NT2/D1 (cell line): ENCODE measurements around the gene CENPX.
"Not testable (repeated sequence)": the region's sequence is repeated elsewhere in the genome, so short reads cannot be mapped to it uniquely, and the experiment has no call there.

Source experiments
- DNase-seq: peaks from one replicate; pipeline ENCODE4 v3.0.0-alpha.2; 2011; ENCODE audit warnings: low read depth, low spot score
- H3K27me3 ChIP-seq: 2 replicates; pipeline ENCODE4 v1.6.0; 2011; ENCODE audit warnings: mild to moderate bottlenecking; ENCODE audit not compliant: insufficient read length, insufficient read depth
- H3K36me3 ChIP-seq: 2 replicates; pipeline ENCODE4 v1.6.1; 2011; ENCODE audit warnings: mild to moderate bottlenecking, low read length, mixed read lengths; ENCODE audit not compliant: insufficient read depth, insufficient read length
- H3K4me1 ChIP-seq: 2 replicates; pipeline ENCODE4 v1.5.1; 2011; ENCODE audit not compliant: insufficient read depth, insufficient read length
- H3K4me3 ChIP-seq: 2 replicates; pipeline ENCODE4 v1.5.1; 2011; ENCODE audit warnings: low read depth; ENCODE audit not compliant: insufficient read length
- H3K9ac ChIP-seq: 2 replicates; pipeline ENCODE4 v1.6.0; 2011; ENCODE audit warnings: low read depth; ENCODE audit not compliant: insufficient read length
- H3K9me3 ChIP-seq: 2 replicates; pipeline ENCODE4 v1.5.1; 2011; ENCODE audit warnings: mild to moderate bottlenecking, low read length; ENCODE audit not compliant: insufficient read depth
- SUZ12 ChIP-seq: IDR thresholded peaks from 2 replicates; pipeline ENCODE4 v1.6.1; 2011; ENCODE audit not compliant: insufficient read length, insufficient read depth; ENCODE audit errors: extremely low read depth
- YY1 ChIP-seq: IDR thresholded peaks from 2 replicates; pipeline ENCODE4 v1.6.1; 2011; ENCODE audit not compliant: insufficient read length, insufficient read depth
- ZNF274 ChIP-seq: IDR thresholded peaks from 2 replicates; pipeline ENCODE4 v1.6.1; 2011; ENCODE audit warnings: mild to moderate bottlenecking, low read depth, low read length

Gene CENPX

DNA sequence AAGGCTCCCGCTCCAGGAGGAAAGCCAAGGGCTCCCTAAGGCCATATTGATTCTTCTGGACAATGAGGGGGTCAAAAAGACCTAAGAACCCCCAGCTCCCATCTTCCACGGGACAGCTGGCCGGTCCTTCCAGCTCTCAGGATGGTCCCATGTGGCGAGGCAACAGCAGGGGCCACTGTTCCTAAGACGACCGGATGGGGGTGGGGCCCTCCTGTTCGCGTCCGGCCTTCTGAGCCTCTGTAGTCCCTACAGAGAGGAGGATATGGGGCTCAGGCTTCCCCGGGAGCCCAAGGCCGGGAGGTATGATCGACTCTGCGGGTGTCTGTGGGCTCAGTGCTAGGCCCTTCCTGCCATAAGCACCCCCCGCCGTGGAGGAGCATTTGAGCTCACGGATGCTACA, 20.8 kb upstream of the CENPX start:
- TF ChIP-seq YY1 (no peak), SUZ12 (no peak), ZNF274 (no peak)

DNA sequence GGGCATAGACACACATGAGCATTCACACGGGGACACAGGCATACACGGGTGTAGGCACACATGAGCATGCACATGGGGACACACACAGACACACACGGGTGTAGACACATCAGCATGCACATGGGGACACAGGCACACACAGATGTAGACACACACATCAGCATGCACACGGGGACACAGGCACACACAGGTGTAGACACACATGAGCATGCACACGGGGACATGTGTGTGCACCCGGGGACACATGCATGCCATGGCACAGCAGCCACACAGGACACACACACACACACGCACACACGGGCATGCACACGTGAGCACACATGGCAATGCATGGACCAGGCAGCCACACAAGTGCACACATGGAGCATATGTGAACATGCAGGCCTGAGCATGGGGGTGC, 20.0 kb upstream of the CENPX start:
- H3K36me3 ChIP-seq: peaks cover 13% of the 10 kb centered on the region
- H3K9ac ChIP-seq: no peak overlapping the region
- H3K9me3 ChIP-seq: no peaks in the 10 kb centered on the region
- TF ChIP-seq ZNF274: no peak
- no peak for TF ChIP-seq YY1
- TF ChIP-seq SUZ12: no peak
- H3K4me1 ChIP-seq: peaks cover 24% of the 10 kb centered on the region
- DNase-seq: no peak
- H3K27me3 ChIP-seq: peaks cover 14% of the 10 kb centered on the region
- H3K4me3 ChIP-seq: no peak overlapping the region

More for the DNA sequence above, 20.8 kb upstream of the CENPX start:
- H3K9ac ChIP-seq: no peak overlapping the region
- H3K9me3 ChIP-seq: no peaks in the 10 kb centered on the region
- H3K4me3 ChIP-seq: no peak overlapping the region
- H3K36me3 ChIP-seq: peaks cover 22% of the 10 kb centered on the region
- peaks cover 14% of the 10 kb centered on the region for H3K27me3 ChIP-seq
- peaks cover 24% of the 10 kb centered on the region for H3K4me1 ChIP-seq
- no peak for DNase-seq

DNA sequence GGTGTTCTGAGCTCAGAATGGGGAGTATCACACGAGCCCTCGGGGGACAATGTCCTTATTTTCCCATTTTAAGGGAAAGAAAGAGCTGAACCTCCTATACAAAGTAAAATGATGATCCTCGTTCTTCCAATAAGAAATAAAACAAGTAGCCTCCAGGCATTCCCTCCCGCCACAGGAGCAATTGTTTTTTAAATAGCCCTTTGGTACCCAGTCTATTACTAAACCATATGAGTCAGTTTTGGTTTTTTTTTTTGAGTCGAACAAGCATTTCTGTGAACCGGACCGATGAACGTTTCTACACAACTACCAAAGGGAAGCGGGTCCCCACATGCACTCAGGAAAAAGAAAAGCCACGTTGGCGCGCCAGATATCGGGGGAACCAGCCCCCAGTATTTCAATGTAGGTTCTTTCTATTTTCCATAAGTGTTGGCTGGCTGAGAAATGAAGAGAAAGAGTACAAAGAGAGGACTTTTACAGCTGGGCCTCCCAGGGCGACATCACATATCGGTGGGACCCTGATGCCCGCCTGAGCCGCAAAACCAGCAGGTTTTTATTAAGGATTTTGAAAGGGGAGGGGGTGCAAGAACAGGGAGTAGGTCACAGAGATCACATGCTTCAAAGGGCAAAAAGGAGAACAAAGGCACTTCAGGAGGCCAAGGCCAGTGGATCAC, 18.6 kb upstream of the CENPX start:
- peaks cover 4% of the 10 kb centered on the region for H3K36me3 ChIP-seq
- peaks cover 28% of the 10 kb centered on the region for H3K4me1 ChIP-seq
- H3K9ac ChIP-seq: no peak overlapping the region
- H3K9me3 ChIP-seq: no peaks in the 10 kb centered on the region
- H3K27me3 ChIP-seq: peaks cover 14% of the 10 kb centered on the region
- H3K4me3 ChIP-seq: no peak overlapping the region
- DNase-seq: no peak
- TF ChIP-seq SUZ12 (no peak), ZNF274 (no peak)

DNA sequence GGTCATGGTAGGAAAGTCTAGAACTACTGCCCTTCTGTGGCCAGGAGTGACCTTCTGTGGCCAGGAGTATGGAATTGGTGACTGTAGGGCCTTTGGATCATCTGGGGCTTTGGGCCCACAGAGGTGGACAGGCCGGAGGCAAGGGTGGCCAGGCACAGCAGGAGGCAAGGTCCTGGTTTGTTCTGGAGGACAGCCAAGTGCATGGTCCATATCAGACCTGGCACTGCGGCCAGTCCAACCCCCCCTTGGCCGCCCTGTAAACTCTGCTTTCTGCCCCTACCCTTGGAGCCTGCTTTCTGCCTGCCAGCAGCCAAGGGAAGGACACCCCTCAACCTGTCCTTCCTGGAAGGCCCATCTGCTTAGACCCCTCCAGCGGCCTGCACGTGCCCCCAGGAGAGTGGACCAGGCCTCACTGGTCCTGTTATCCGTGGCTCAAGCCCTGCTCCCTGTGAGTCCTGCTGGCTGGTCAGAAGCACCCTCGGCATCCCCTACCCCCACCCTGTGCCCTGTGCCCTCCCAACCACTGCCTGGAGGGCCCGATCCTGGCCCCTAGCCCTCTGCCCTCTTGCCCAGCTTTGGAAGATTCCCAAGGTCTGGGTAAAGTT, 17.1 kb upstream of the CENPX start:
- peaks cover 32% of the 10 kb centered on the region for H3K4me1 ChIP-seq
- TF ChIP-seq YY1: no peak
- TF ChIP-seq SUZ12: no peak
- TF ChIP-seq ZNF274: no peak

DNA sequence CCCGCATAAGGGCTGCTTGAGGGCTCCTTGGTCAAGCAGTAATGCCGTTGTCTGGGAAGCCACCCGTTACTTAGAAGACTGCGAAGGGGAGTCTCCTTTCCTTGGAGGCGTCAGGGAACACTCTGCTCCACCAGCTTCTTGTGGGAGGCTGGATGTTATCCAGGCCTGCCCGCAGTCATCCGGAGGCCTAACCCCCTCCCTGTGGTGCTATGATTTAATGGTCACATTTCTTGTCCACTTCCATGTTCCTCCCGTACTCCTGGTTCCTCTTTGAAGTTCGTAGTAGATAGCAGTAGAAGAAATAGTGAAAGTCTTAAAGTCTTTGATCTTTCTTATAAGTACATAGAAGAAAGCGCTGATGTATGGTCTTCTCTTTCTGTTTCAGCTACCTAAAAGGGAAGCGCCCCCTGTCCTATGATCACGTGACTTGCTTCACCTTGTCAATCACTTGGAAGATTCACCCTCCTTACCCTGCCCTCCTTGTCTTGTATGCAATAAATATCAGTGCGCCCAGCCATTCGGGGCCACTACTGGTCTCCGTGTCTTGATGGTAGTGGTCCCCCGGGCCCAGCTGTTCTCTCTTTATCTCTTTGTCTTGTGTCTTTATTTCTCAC, 16.2 kb upstream of the CENPX start:
- Histone ChIP-seq H3K27me3 (peaks cover 17% of the 10 kb centered on the region), H3K36me3 (peaks cover 21% of the 10 kb centered on the region), H3K4me1 (peaks cover 36% of the 10 kb centered on the region)
- H3K4me3 ChIP-seq, H3K9me3 ChIP-seq, DNase-seq, H3K9ac ChIP-seq: not testable (repeated sequence)

More for the DNA sequence above, 17.1 kb upstream of the CENPX start:
- H3K4me3 ChIP-seq: no peak overlapping the region
- peaks cover 17% of the 10 kb centered on the region for H3K27me3 ChIP-seq
- no peaks in the 10 kb centered on the region for H3K9me3 ChIP-seq
- DNase-seq: no peak
- no peak overlapping the region for H3K9ac ChIP-seq
- peaks cover 19% of the 10 kb centered on the region for H3K36me3 ChIP-seq

DNA sequence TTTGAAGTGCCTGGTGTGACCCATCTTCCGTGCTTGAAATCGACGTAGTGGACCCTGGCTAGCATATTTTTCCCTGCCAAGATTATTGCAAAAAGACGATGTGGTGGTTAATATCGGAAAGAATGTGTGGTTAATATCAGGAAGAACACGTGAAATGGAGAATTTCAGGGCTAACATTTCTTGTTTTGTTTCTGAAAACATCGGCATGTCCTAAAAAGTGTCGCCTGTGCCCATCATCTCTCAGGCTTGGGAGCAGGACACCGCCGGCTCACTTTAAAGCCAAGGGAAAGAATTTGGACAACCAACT, 15.2 kb upstream of the CENPX start:
- H3K36me3 ChIP-seq: peaks cover 31% of the 10 kb centered on the region
- H3K9me3 ChIP-seq: no peaks in the 10 kb centered on the region
- no peak overlapping the region for H3K4me3 ChIP-seq
- peaks cover 28% of the 10 kb centered on the region for H3K4me1 ChIP-seq
- no peak for DNase-seq
- H3K27me3 ChIP-seq: peaks cover 17% of the 10 kb centered on the region
- TF ChIP-seq SUZ12 (no peak), YY1 (no peak), ZNF274 (no peak)
- peak overlapping the region; percentile 47 for H3K9ac ChIP-seq

DNA sequence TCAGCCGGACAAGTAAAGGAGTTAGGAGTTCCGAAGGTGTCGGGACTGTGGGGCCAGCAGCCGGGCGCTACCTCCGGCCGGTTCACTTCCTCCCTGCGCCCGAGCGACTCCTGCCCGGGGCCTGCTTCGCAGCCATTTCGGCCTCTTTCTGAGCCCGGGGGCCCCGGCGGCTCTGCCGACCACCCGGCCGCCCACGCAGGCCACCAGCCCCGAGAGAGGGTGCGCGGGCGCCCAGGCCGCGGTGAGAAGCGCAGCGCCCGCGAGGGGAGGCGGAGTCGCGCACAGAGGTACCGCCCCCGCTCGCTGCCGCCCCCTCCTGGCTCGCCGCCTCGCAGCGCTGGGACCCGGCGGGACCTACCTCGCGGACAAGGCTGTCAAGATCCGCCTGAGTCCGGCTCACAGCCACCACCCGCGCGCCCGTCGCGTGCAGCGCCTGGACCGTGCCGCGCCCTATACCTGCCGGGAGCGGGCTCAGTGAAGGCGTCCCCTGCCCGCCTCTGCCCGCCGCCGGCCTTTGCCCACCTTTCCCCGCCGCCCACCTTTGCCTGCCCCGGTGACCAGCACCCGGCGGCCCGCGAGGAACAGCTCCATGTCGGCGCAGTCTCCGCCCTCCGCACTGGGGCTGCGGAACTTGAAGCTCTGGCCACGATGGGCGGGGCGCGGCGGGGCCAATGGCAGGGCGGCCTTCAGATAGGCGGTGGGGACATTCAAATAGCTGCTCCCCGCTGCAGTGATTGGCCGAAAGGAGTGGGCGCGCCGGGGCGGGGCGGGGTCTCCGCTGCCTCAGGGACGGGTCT, 14.6 kb upstream of the CENPX start, which contains the start of gene DCXR:
Gene DCXR (minus strand): TSS at position 606 of the 797 bp plus-strand sequence. CDS start 15 bp downstream, at position 591.
- peak; percentile 93 for DNase-seq
- TF ChIP-seq YY1 (no peak), ZNF274 (no peak), SUZ12 (no peak)
- Histone ChIP-seq H3K27me3 (peaks cover 15% of the 10 kb centered on the region), H3K4me1 (peaks cover 28% of the 10 kb centered on the region), H3K36me3 (peaks cover 34% of the 10 kb centered on the region), H3K4me3 (peak within 1 kb of the TSS; percentile 83), H3K9me3 (no peaks in the 10 kb centered on the region), H3K9ac (peak within 1 kb of the TSS; percentile 81)
